ENCODE data around the gene PGM2L1.

GRCh38 chr11:74330075-74330858 lies 68.0 kb downstream of the PGM2L1 start:
- TF ChIP-seq ATF3 (IDR thresholded peaks at IDR 0.05) (no peak), CTCF (IDR thresholded peaks at IDR 0.05; ENCODE audit: low read depth, low read length, missing input control) (no peak), SP1 (IDR thresholded peaks at IDR 0.05) (no peak), MAX (IDR thresholded peaks at IDR 0.05) (no peak), RAD21 (IDR thresholded peaks at IDR 0.05) (no peak), TAF1 (conservative IDR thresholded peaks at IDR 0.05) (no peak), EGR1 (IDR thresholded peaks at IDR 0.05; ENCODE audit: low read depth in 2 of 2) (no peak), ZBTB33 (IDR thresholded peaks at IDR 0.05) (no peak), REST (IDR thresholded peaks at IDR 0.05) (no peak), JUND (IDR thresholded peaks at IDR 0.05) (no peak)

Measured in liver (tissue), 3 donors.